CD14-positive monocyte (primary cell): ENCODE results near the gene HNRNPH1. TPM values are rescaled to one million over a fixed set of nuclear protein-coding genes. Genes with fewer than 3 reads are reported as not detected.

Source experiments
- DNase-seq, 3 donors: peaks; one replicate each; pipeline ENCODE4 v3.0.0-alpha.2; 2011 to 2022
- H2AFZ ChIP-seq: 2 replicates; pipeline ENCODE4 v1.6.0; 2012; ENCODE audit warnings: mild to moderate bottlenecking, low read depth, low read length, inconsistent platforms; ENCODE audit not compliant: insufficient read depth, poor library complexity, severe bottlenecking
- H3K27ac ChIP-seq, 2 donors: 1 replicate in 1 of 2; 2 replicates in 1 of 2; pipeline ENCODE4 v1.5.1; 2012 to 2013; ENCODE audit warnings: low read length in 2 of 2, control low read depth in 1 of 2, inconsistent platforms in 1 of 2, low read depth in 1 of 2, mild to moderate bottlenecking in 1 of 2
- H3K27me3 ChIP-seq, 2 donors: one replicate each; pipeline versions ENCODE4 v1.6.0 to v1.6.1; 2011 to 2013; ENCODE audit warnings: low read length in 2 of 2; ENCODE audit not compliant: control insufficient read depth in 2 of 2, insufficient read depth in 2 of 2
- H3K36me3 ChIP-seq, 2 donors: replicated peaks in 1 of 2; 1 replicate in 1 of 2; 2 replicates in 1 of 2; pipeline versions ENCODE4 v1.5.1 to v1.6.1; 2012 to 2013; ENCODE audit warnings: low read length in 2 of 2, control low read depth in 1 of 2, inconsistent platforms in 1 of 2, mild to moderate bottlenecking in 1 of 2; ENCODE audit not compliant: insufficient read depth in 2 of 2, control insufficient read depth in 1 of 2
- H3K4me1 ChIP-seq, 2 donors: 1 replicate in 1 of 2; 2 replicates in 1 of 2; pipeline versions ENCODE4 v1.5.1 to v1.6.1; 2012 to 2013; ENCODE audit warnings: low read length in 2 of 2, control low read depth in 1 of 2, inconsistent platforms in 1 of 2, mild to moderate bottlenecking in 1 of 2, moderate library complexity in 1 of 2; ENCODE audit not compliant: insufficient read depth in 2 of 2, control insufficient read depth in 1 of 2
- H3K4me2 ChIP-seq: replicated peaks from 2 replicates; pipeline ENCODE3; 2012; ENCODE audit warnings: low read length, moderate library complexity, mild to moderate bottlenecking; ENCODE audit not compliant: poor library complexity, severe bottlenecking; ENCODE audit errors: extremely low read depth
- H3K4me3 ChIP-seq, 3 experiments: fragments of 200-600 bp in 1 of 3; sonication (generic) in 1 of 3; replicated peaks in 1 of 3; 1 replicate in 2 of 3; 2 replicates in 1 of 3; pipeline ENCODE4 v1.5.1; 2011 to 2013; ENCODE audit warnings: low read length in 3 of 3, mild to moderate bottlenecking in 3 of 3, control low read depth in 2 of 3, low read depth in 2 of 3, inconsistent platforms in 1 of 3, moderate library complexity in 1 of 3
- H3K79me2 ChIP-seq: 2 replicates; pipeline ENCODE4 v1.6.0; 2012; ENCODE audit warnings: mild to moderate bottlenecking, control low read depth, inconsistent platforms, low read length, moderate library complexity; ENCODE audit not compliant: insufficient read depth
- H3K9ac ChIP-seq: 2 replicates; pipeline ENCODE4 v1.6.0; 2017; ENCODE audit warnings: low read length, mild to moderate bottlenecking; ENCODE audit not compliant: insufficient read depth, poor library complexity, severe bottlenecking
- H3K9me3 ChIP-seq, 2 donors: replicated peaks in 1 of 2; 1 replicate in 1 of 2; 2 replicates in 1 of 2; pipeline versions ENCODE4 v1.5.1 to v1.6.1; 2012 to 2013; ENCODE audit warnings: low read length in 2 of 2, control low read depth in 1 of 2; ENCODE audit not compliant: control insufficient read depth in 1 of 2, insufficient read depth in 1 of 2
- H4K20me1 ChIP-seq: 2 replicates; pipeline ENCODE4 v1.6.0; 2012; ENCODE audit warnings: mild to moderate bottlenecking, low read length, control low read depth, moderate library complexity; ENCODE audit not compliant: insufficient read depth
- H3K27ac Mint-ChIP-seq, 7 donors: one replicate each; pipeline ENCODE4 v1.8.0; 2020; ENCODE audit warnings: mild to moderate bottlenecking in 7 of 7, mixed read lengths in 7 of 7, moderate library complexity in 6 of 7, inconsistent platforms in 2 of 7
- H3K27me3 Mint-ChIP-seq, 3 donors: one replicate each; pipeline ENCODE4 v1.8.0; 2021 to 2022; ENCODE audit warnings: low read depth in 3 of 3, mild to moderate bottlenecking in 3 of 3, mixed read lengths in 3 of 3, moderate library complexity in 3 of 3, inconsistent platforms in 1 of 3
- H3K36me3 Mint-ChIP-seq, 2 donors: one replicate each; pipeline ENCODE4 v1.8.0; 2020; ENCODE audit warnings: mixed read lengths in 2 of 2, inconsistent platforms in 1 of 2, mild to moderate bottlenecking in 1 of 2
- H3K4me1 Mint-ChIP-seq: one replicate; pipeline ENCODE4 v1.8.0; 2020; ENCODE audit warnings: mild to moderate bottlenecking, mixed read lengths
- H3K4me3 Mint-ChIP-seq, 2 donors: one replicate each; pipeline ENCODE4 v1.8.0; 2020; ENCODE audit warnings: mild to moderate bottlenecking in 2 of 2, mixed read lengths in 2 of 2, moderate library complexity in 1 of 2
- H3K9me3 Mint-ChIP-seq, 7 donors: one replicate each; pipeline ENCODE4 v1.8.0; 2020 to 2022; ENCODE audit warnings: mixed read lengths in 7 of 7, mild to moderate bottlenecking in 6 of 7, moderate library complexity in 6 of 7, inconsistent platforms in 2 of 7
- WGBS: methylation state at CpG from one replicate; pipeline ENCODE4 v1.1.5; 2013; ENCODE audit warnings: missing lambda C conversion rate; ENCODE audit not compliant: insufficient coverage; 5-methylcytosine and 5-hydroxymethylcytosine counted together
- intact Hi-C, 2 donors: fragments of 100-400 bp; cut with micrococcal nuclease; formaldehyde crosslinking; loops; one replicate each; pipeline versions ENCODE4 v1.15.0 to v1.15.1; 2023
- polyA plus RNA-seq, 3 donors: library from polyadenylated mRNA; depleted of rRNA in 1 of 3; unstranded in 2 of 3; stranded (reverse) in 1 of 3; fragments of 300-500 nt in 2 of 3; fragments of >200 nt in 1 of 3; fragmentation: Illumina TruSeq in 2 of 3; gene quantifications; 1 replicate in 2 of 3; 2 replicates in 1 of 3; pipeline ENCODE4 v1.2.3, GENCODE V29; 2012 to 2021
- TF ChIP-seq, protein P1 (sequence below): fragments of 200-600 bp; IDR thresholded peaks from one replicate; pipeline ENCODE4 v1.8.0; 2022; ENCODE audit warnings: antibody characterized with exemption, mild to moderate bottlenecking

Gene HNRNPH1
- polyA plus RNA-seq, 3 donors: 47.4 to 522 (median 51.9) TPM

DNA sequence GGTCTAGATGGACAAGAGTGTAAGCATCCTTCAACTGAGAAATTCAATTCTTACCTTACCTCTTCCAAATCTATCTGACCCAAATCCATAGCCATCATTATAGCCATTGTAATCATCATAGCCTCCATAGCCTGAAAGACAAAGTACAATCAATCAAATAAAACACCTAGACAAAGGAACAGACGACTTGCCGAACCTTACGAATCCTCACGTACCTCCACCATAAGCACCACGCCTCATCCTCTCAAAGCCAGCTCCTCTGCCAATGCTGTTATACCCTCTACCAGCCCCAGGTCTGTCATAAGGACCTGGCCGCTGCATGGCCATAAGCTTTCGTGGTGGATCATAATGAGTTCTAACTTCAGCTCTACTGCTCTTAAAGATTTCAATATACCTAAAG is 5.5 kb downstream of the HNRNPH1 start:
- Mint-ChIP-seq H3K27ac (peak overlapping the region in 5 of 7 donors; percentile 4 to 60 (median 20)), H3K4me1 (peaks cover 31% of the 10 kb centered on the region), H3K9me3 (no peaks in the 10 kb centered on the region), H3K27me3 (no peaks in the 10 kb centered on the region), H3K36me3 (peaks cover 82 to 90% of the 10 kb centered on the region in 2 donors), H3K4me3 (no peak overlapping the region)
- no peak overlapping the region for H3K9ac ChIP-seq
- no peak overlapping the region for H3K4me3 ChIP-seq
- no peak overlapping the region for H3K4me2 ChIP-seq
- H3K36me3 ChIP-seq: peaks cover 90 to 92% of the 10 kb centered on the region in 2 donors
- no peaks in the 10 kb centered on the region for H3K27me3 ChIP-seq
- intact Hi-C loops: no loop called here
- no peaks in the 10 kb centered on the region for H3K9me3 ChIP-seq
- H3K4me1 ChIP-seq: peaks cover 26 to 38% of the 10 kb centered on the region in 2 donors
- H2AFZ ChIP-seq: no peak overlapping the region
- H3K79me2 ChIP-seq: peaks cover 98% of the 10 kb centered on the region
- DNase-seq: no peak
- TF ChIP-seq, protein P1, sequence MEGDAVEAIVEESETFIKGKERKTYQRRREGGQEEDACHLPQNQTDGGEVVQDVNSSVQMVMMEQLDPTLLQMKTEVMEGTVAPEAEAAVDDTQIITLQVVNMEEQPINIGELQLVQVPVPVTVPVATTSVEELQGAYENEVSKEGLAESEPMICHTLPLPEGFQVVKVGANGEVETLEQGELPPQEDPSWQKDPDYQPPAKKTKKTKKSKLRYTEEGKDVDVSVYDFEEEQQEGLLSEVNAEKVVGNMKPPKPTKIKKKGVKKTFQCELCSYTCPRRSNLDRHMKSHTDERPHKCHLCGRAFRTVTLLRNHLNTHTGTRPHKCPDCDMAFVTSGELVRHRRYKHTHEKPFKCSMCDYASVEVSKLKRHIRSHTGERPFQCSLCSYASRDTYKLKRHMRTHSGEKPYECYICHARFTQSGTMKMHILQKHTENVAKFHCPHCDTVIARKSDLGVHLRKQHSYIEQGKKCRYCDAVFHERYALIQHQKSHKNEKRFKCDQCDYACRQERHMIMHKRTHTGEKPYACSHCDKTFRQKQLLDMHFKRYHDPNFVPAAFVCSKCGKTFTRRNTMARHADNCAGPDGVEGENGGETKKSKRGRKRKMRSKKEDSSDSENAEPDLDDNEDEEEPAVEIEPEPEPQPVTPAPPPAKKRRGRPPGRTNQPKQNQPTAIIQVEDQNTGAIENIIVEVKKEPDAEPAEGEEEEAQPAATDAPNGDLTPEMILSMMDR: no peak
- H4K20me1 ChIP-seq: peaks cover 98% of the 10 kb centered on the region
- H3K27ac ChIP-seq: no peak overlapping the region
- 78% methylated on average over 5 of the region's 7 CpGs for WGBS

GRCh38 chr5:179616002-179616594 is 7.4 kb downstream of the HNRNPH1 start:
- peak overlapping the region in 5 of 7 donors; percentile 26 to 59 (median 54) for H3K27ac Mint-ChIP-seq
- no peaks in the 10 kb centered on the region for H3K9me3 Mint-ChIP-seq
- intact Hi-C loops: no loop called here
- H3K36me3 Mint-ChIP-seq: peaks cover 84 to 90% of the 10 kb centered on the region in 2 donors
- Histone ChIP-seq H2AFZ (no peak overlapping the region), H3K27ac (no peak overlapping the region), H3K9me3 (no peaks in the 10 kb centered on the region), H3K27me3 (no peaks in the 10 kb centered on the region), H3K9ac (no peak overlapping the region), H3K4me1 (peaks cover 13 to 23% of the 10 kb centered on the region in 2 donors), H4K20me1 (peaks cover 99% of the 10 kb centered on the region), H3K79me2 (peaks cover 82% of the 10 kb centered on the region), H3K4me2 (no peak overlapping the region), H3K4me3 (no peak overlapping the region), H3K36me3 (peaks cover 99 to 100% of the 10 kb centered on the region in 2 donors)
- no peak for DNase-seq
- 100% methylated on average over 1 of the region's 9 CpGs for WGBS
- H3K27me3 Mint-ChIP-seq: no peaks in the 10 kb centered on the region
- no peak overlapping the region for H3K4me3 Mint-ChIP-seq
- peaks cover 20% of the 10 kb centered on the region for H3K4me1 Mint-ChIP-seq
- TF ChIP-seq, protein P1: no peak
